NCI-H1436 (cell line): Measurements from ENCODE around the gene NET1.
A peak's percentile ranks its signal among the peaks of the same experiment; 100 is the strongest.
"Not testable (repeated sequence)": the region's sequence is repeated elsewhere in the genome, so short reads cannot be mapped to it uniquely, and the experiment has no call there.

ENCODE experiments used
- DNase-seq: peaks from one replicate; lab custom pipeline; 2025; lab: John Stamatoyannopoulos, UW

NET1 gene

GRCh38 chr10:5466451-5467206 is 54.3 kb downstream of the NET1 start:
- peak; percentile 56 for DNase-seq

GRCh38 chr10:5467207-5467535 is 54.8 kb downstream of the NET1 start:
- no peak for DNase-seq

- DNase-seq = no peak
Measured at GRCh38 chr10:5467634-5468255, 55.4 kb downstream of the NET1 start.

- no peak for DNase-seq
Measured at GRCh38 chr10:5468262-5469106, 56.1 kb downstream of the NET1 start.

- DNase-seq = no peak
Measured at GRCh38 chr10:5469353-5470061, 57.1 kb downstream of the NET1 start.

- no peak for DNase-seq
Measured at GRCh38 chr10:5470062-5470751, 57.9 kb downstream of the NET1 start.

- DNase-seq = not testable (repeated sequence)
Measured at GRCh38 chr10:5474642-5475041, 62.3 kb downstream of the NET1 start.

- DNase-seq = not testable (repeated sequence)
Measured at GRCh38 chr10:5475088-5475487, 62.7 kb downstream of the NET1 start.

GRCh38 chr10:5475974-5476807 is 63.8 kb downstream of the NET1 start:
- not testable (repeated sequence) for DNase-seq

- no peak for DNase-seq
Measured at GRCh38 chr10:5476918-5477525, 64.7 kb downstream of the NET1 start.

GRCh38 chr10:5477948-5478693 is 65.8 kb downstream of the NET1 start:
- no peak for DNase-seq

GRCh38 chr10:5478694-5479305 is 66.4 kb downstream of the NET1 start:
- no peak for DNase-seq

GRCh38 chr10:5479481-5480161 is 67.3 kb downstream of the NET1 start:
- no peak for DNase-seq

GRCh38 chr10:5480162-5480941 is 68.0 kb downstream of the NET1 start:
- DNase-seq = no peak

- no peak for DNase-seq
Measured at GRCh38 chr10:5481121-5481520, 68.8 kb downstream of the NET1 start.

GRCh38 chr10:5482016-5482415 is 69.7 kb downstream of the NET1 start:
- DNase-seq = no peak

GRCh38 chr10:5484205-5484604 is 71.8 kb downstream of the NET1 start:
- DNase-seq = no peak

GRCh38 chr10:5485290-5485689 is 72.9 kb downstream of the NET1 start:
- DNase-seq = no peak
